Breast epithelium (tissue), 4 donors: ENCODE data around the gene KCNG3. TPM values are rescaled to one million over a fixed set of nuclear protein-coding genes. Genes with fewer than 3 reads are reported as not detected.

ENCODE experiments used
- DNase-seq, 2 donors: peaks; one replicate each; pipeline ENCODE4 v3.0.0-alpha.2; 2019; ENCODE audit warnings: low spot score in 2 of 2
- H3K27ac ChIP-seq, 2 donors: fragments of 200-600 bp; sonication (generic) in 1 of 2; one replicate each; pipeline ENCODE4 v1.5.1; 2016 to 2019; ENCODE audit warnings: mild to moderate bottlenecking in 1 of 2
- H3K27me3 ChIP-seq, 2 donors: fragments of 200-600 bp; sonication (generic) in 1 of 2; one replicate each; pipeline versions ENCODE4 v1.5.1 to v1.6.0; 2017 to 2019; ENCODE audit warnings: control low read depth in 1 of 2, mild to moderate bottlenecking in 1 of 2
- H3K36me3 ChIP-seq: fragments of 200-600 bp; one replicate; pipeline ENCODE4 v1.5.1; 2019
- H3K4me1 ChIP-seq, 2 donors: fragments of 200-600 bp; sonication (generic); one replicate each; pipeline ENCODE4 v1.5.1; 2016 to 2019; ENCODE audit warnings: control low read depth in 1 of 2
- H3K4me3 ChIP-seq, 3 donors: fragments of 200-600 bp; sonication (generic); 1 replicate in 2 of 3; 2 replicates in 1 of 3; pipeline ENCODE4 v1.5.1; 2016 to 2019; ENCODE audit warnings: mild to moderate bottlenecking in 3 of 3, moderate library complexity in 2 of 3
- H3K9me3 ChIP-seq, 2 donors: fragments of 200-600 bp; sonication (generic) in 1 of 2; one replicate each; pipeline ENCODE4 v1.5.1; 2016 to 2019; ENCODE audit warnings: control low read depth in 1 of 2
- POLR2A ChIP-seq: fragments of 450-650 bp; IDR thresholded peaks from one replicate; pipeline ENCODE4 v1.6.1; 2016; ENCODE audit warnings: antibody characterized with exemption, mild to moderate bottlenecking, moderate library complexity
- POLR2AphosphoS5 ChIP-seq, 3 donors: sonication (generic); formaldehyde crosslinking; IDR thresholded peaks; one replicate each; pipeline ENCODE4 v1.6.1; 2017; ENCODE audit warnings: antibody characterized with exemption in 3 of 3
- intact Hi-C: fragments of 100-400 bp; cut with DNase I; formaldehyde crosslinking; loops from one replicate; pipeline ENCODE4 v1.15.1; 2023; ENCODE audit warnings: low total_unique reads
- total RNA-seq, 3 donors: library from RNA; depleted of rRNA; stranded (reverse); fragments of >200 nt; gene quantifications; one replicate each; pipeline ENCODE4 v1.1.0, GENCODE V29; 2016
- TF ChIP-seq, protein P1 (sequence below), 3 donors: fragments of 450-650 bp; IDR thresholded peaks; one replicate each; pipeline ENCODE4 v1.5.1; 2016 to 2017; ENCODE audit warnings: antibody characterized with exemption in 3 of 3, mild to moderate bottlenecking in 3 of 3, moderate library complexity in 3 of 3

Gene KCNG3
- total RNA-seq, 3 donors from 2014 or later = 0.33 TPM; not detected in 2

DNA sequence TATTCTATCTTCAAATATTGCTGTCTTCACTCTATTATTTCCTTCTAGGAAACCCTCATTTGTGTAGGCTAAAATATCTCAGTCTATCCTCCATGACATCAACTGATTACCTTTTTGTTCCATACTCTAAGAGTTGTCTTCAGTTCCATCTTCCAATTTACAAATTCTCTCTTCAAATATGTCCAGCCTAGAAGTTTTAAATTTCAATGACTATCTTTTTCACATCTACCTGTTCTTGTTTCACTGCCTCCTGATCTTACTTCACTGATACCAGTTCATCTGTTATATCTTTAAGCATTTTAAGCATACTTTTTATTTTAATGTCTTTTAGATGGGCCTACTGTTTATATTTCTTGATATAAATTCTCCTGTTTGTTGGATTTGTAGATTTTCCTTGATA lies 79.1 kb downstream of the KCNG3 start:
- Histone ChIP-seq H3K4me1 (no peaks in the 10 kb centered on the region), H3K4me3 (no peak overlapping the region), H3K27ac (no peak overlapping the region), H3K36me3 (no peaks in the 10 kb centered on the region), H3K9me3 (peaks cover 0 to 17% of the 10 kb centered on the region in 2 donors), H3K27me3 (no peaks in the 10 kb centered on the region)
- intact Hi-C loops = loop anchor here (5.0 kb wide), 1 partner anchor 328 kb away; no protein-coding TSS in a partner anchor
- DNase-seq = no peak
- no peak for TF ChIP-seq POLR2AphosphoS5 (IDR thresholded peaks at IDR 0.05)
- TF ChIP-seq, protein P1, sequence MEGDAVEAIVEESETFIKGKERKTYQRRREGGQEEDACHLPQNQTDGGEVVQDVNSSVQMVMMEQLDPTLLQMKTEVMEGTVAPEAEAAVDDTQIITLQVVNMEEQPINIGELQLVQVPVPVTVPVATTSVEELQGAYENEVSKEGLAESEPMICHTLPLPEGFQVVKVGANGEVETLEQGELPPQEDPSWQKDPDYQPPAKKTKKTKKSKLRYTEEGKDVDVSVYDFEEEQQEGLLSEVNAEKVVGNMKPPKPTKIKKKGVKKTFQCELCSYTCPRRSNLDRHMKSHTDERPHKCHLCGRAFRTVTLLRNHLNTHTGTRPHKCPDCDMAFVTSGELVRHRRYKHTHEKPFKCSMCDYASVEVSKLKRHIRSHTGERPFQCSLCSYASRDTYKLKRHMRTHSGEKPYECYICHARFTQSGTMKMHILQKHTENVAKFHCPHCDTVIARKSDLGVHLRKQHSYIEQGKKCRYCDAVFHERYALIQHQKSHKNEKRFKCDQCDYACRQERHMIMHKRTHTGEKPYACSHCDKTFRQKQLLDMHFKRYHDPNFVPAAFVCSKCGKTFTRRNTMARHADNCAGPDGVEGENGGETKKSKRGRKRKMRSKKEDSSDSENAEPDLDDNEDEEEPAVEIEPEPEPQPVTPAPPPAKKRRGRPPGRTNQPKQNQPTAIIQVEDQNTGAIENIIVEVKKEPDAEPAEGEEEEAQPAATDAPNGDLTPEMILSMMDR (IDR thresholded peaks at IDR 0.05) = no peak

GRCh38 chr2:42414158-42414557 lies 79.6 kb downstream of the KCNG3 start:
- H3K4me1 ChIP-seq = no peaks in the 10 kb centered on the region
- no peaks in the 10 kb centered on the region for H3K27me3 ChIP-seq
- DNase-seq = no peak
- TF ChIP-seq POLR2A = no peak
- TF ChIP-seq POLR2AphosphoS5 (IDR thresholded peaks at IDR 0.05) = no peak
- TF ChIP-seq, protein P1 (IDR thresholded peaks at IDR 0.05) = no peak
- peaks cover 0 to 17% of the 10 kb centered on the region in 2 donors for H3K9me3 ChIP-seq
- no peaks in the 10 kb centered on the region for H3K36me3 ChIP-seq
- intact Hi-C loops = loop anchor here (5.0 kb wide), 1 partner anchor 328 kb away; no protein-coding TSS in a partner anchor
- no peak overlapping the region for H3K27ac ChIP-seq
- H3K4me3 ChIP-seq = no peak overlapping the region

DNA sequence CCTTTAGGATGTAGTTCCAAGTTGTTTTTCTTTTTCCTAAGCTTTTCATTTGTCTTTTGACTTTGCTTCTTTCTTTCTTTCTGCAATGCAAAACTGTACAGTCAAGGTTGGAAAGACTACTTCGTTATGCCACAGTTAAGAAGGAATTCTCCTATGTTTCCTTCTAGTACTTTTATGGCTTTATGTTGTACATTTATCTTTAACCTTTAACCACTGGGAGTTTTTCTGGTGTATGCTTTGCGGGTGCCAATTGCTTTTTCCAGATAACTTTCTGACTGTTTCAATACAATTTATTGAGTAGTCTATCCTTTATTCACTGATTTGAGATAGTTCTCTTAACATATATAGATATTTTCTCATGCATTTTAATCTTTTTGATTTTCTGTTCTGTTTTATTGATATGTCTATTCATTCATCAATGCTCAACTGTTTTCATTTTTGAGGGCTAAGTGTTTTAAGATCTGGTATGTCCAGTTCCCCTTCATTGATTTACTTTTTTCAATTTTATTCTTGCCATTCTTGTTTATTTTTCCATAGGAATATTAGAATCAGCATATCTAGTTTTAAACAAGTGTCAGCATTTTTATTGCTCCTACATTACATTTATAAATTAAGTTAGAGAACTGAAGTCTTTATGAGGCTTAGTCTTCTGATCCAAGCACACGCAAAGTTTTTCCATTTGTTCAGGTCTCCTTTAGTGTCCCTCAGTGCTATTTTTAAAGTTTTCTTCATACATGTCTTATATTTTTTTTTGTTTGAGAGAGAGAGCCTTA lies 82.9 kb downstream of the KCNG3 start:
- DNase-seq = no peak
- H3K9me3 ChIP-seq = peaks cover 0 to 17% of the 10 kb centered on the region in 2 donors
- intact Hi-C loops = loop anchor here (5.0 kb wide), 1 partner anchor 331 kb away; no protein-coding TSS in a partner anchor
- TF ChIP-seq POLR2AphosphoS5 (IDR thresholded peaks at IDR 0.05) (no peak), POLR2A (no peak)
- TF ChIP-seq, protein P1 (IDR thresholded peaks at IDR 0.05) = no peak
- no peaks in the 10 kb centered on the region for H3K36me3 ChIP-seq
- no peaks in the 10 kb centered on the region for H3K4me1 ChIP-seq
- no peak overlapping the region for H3K27ac ChIP-seq
- no peak overlapping the region for H3K4me3 ChIP-seq
- no peaks in the 10 kb centered on the region for H3K27me3 ChIP-seq

DNA sequence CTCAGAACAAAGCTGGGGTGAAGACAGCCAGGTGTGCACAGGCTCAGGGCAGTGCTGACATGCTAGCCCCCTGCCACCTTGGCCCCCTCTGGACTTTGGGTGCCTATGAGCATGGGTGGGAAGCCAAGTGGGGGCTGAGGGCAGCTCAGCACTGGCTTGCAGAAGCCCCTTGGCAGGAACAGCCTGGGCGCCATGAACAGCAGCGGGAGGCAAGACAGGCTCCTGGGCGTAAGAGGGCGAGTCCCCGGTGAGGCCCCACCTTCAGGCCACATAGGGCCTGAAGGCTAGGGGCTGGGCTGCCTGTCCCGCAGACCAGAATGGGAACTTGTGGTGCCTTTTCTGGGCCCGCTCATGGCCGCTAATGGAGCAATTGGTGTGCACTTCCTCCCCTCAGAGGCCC lies 85.8 kb downstream of the KCNG3 start:
- Histone ChIP-seq H3K27me3 (no peaks in the 10 kb centered on the region), H3K27ac (no peak overlapping the region), H3K4me1 (no peaks in the 10 kb centered on the region), H3K9me3 (no peaks in the 10 kb centered on the region), H3K36me3 (no peaks in the 10 kb centered on the region), H3K4me3 (no peak overlapping the region)
- intact Hi-C loops = no loop called here
- TF ChIP-seq, protein P1 (IDR thresholded peaks at IDR 0.05) = no peak
- TF ChIP-seq POLR2A (no peak), POLR2AphosphoS5 (IDR thresholded peaks at IDR 0.05) (no peak)
- DNase-seq = no peak

- Histone ChIP-seq H3K4me3 (no peak overlapping the region), H3K36me3 (no peaks in the 10 kb centered on the region), H3K9me3 (no peaks in the 10 kb centered on the region), H3K27me3 (no peaks in the 10 kb centered on the region), H3K4me1 (no peaks in the 10 kb centered on the region), H3K27ac (no peak overlapping the region)
- no peak for TF ChIP-seq POLR2AphosphoS5 (IDR thresholded peaks at IDR 0.05)
- TF ChIP-seq, protein P1 (IDR thresholded peaks at IDR 0.05) = no peak
- no peak for DNase-seq
- intact Hi-C loops = no loop called here
These were observed 86.3 kb downstream of the KCNG3 start for GRCh38 chr2:42407476-42407875.
